K562 (cell line): ENCODE results near the gene KCNH2. TPM values are rescaled to one million over a fixed set of nuclear protein-coding genes. Genes with fewer than 3 reads are reported as not detected.
A peak's percentile ranks its signal among the peaks of the same experiment; 100 is the strongest.

ENCODE experiments used
- ATF6 ChIP-seq: sonication (generic); formaldehyde crosslinking; IDR thresholded peaks from 2 replicates; pipeline ENCODE4 v1.4.0; 2020; ENCODE audit warnings: mild to moderate bottlenecking, missing genetic modification reagents
- BDP1 ChIP-seq: IDR thresholded peaks from 3 replicates; pipeline ENCODE4 v1.6.1; 2011; ENCODE audit not compliant: insufficient read length, insufficient read depth
- CCAR2 ChIP-seq: fragments of 200-400 bp; formaldehyde crosslinking; IDR thresholded peaks from 2 replicates; pipeline ENCODE4 v1.6.1; 2017; ENCODE audit warnings: mild to moderate bottlenecking, low read depth, low read length
- CREBBP ChIP-seq: IDR thresholded peaks from one replicate; pipeline ENCODE4 v1.6.1; 2012; ENCODE audit warnings: low read depth, mild to moderate bottlenecking, control low read depth, inconsistent platforms, low read length
- CSDE1 ChIP-seq, 2 experiments: fragments of 450-650 bp; IDR thresholded peaks; 2 replicates each; pipeline ENCODE4 v1.6.1; 2016; ENCODE audit warnings: mild to moderate bottlenecking in 1 of 2
- E2F3 ChIP-seq: fragments of 250-450 bp; sonication (Bioruptor Pico); IDR thresholded peaks from 2 replicates; pipeline ENCODE4 v1.4.0; 2020; ENCODE audit warnings: mild to moderate bottlenecking
- ETS2 ChIP-seq: IDR thresholded peaks from 2 replicates; pipeline ENCODE4 v1.6.1; 2016; ENCODE audit warnings: borderline replicate concordance, missing genetic modification characterization, mild to moderate bottlenecking, moderate library complexity, missing compliant biosample characterization; ENCODE audit not compliant: poor library complexity, severe bottlenecking
- ETV6 ChIP-seq, 3 experiments: fragments of 150-350 bp in 1 of 3; sonication (generic) in 1 of 3; formaldehyde crosslinking in 1 of 3; IDR thresholded peaks; 2 replicates each; pipeline versions ENCODE4 v1.6.1 to v1.8.0; 2014 to 2022; ENCODE audit warnings: borderline replicate concordance in 2 of 3, low read depth in 2 of 3, antibody characterized with exemption in 1 of 3, low read length in 1 of 3, mild to moderate bottlenecking in 1 of 3, missing genetic modification reagents in 1 of 3
- KDM1A ChIP-seq, 2 experiments: fragments of 450-650 bp; IDR thresholded peaks; 2 replicates each; pipeline ENCODE4 v1.6.1; 2016; ENCODE audit warnings: mild to moderate bottlenecking in 2 of 2
- MYBL2 ChIP-seq, 2 experiments: fragments of 450-650 bp in 1 of 2; sonication (generic) in 1 of 2; formaldehyde crosslinking in 1 of 2; IDR thresholded peaks; 2 replicates each; pipeline versions ENCODE4 v1.6.1 to v1.8.1; 2017 to 2022; ENCODE audit warnings: borderline replicate concordance in 1 of 2, inconsistent platforms in 1 of 2, low read depth in 1 of 2, mild to moderate bottlenecking in 1 of 2, missing genetic modification reagents in 1 of 2, moderate library complexity in 1 of 2
- PML ChIP-seq: IDR thresholded peaks from 2 replicates; pipeline ENCODE4 v1.6.1; 2012; ENCODE audit warnings: low read length, inconsistent platforms
- PURB ChIP-seq: sonication (generic); formaldehyde crosslinking; IDR thresholded peaks from 2 replicates; pipeline ENCODE4 v1.9.0; 2021; ENCODE audit warnings: low read depth, mild to moderate bottlenecking, missing genetic modification reagents
- RNF2 ChIP-seq: sonication (generic); IDR thresholded peaks from 2 replicates; pipeline ENCODE4 v1.6.1; 2016
- SMARCA5 ChIP-seq: fragments of 450-650 bp; IDR thresholded peaks from 2 replicates; pipeline ENCODE4 v1.6.1; 2016
- TAF7 ChIP-seq: fragments of 450-650 bp; IDR thresholded peaks from 2 replicates; pipeline ENCODE4 v1.6.1; 2016; ENCODE audit warnings: missing genetic modification characterization, missing compliant biosample characterization
- TEAD4 ChIP-seq, 2 experiments: sonication (generic) in 1 of 2; formaldehyde crosslinking in 1 of 2; IDR thresholded peaks; 2 replicates each; pipeline versions ENCODE4 v1.6.1 to v1.8.0; 2012 to 2022; ENCODE audit warnings: borderline replicate concordance in 1 of 2, inconsistent platforms in 1 of 2, low read length in 1 of 2, mild to moderate bottlenecking in 1 of 2, missing genetic modification reagents in 1 of 2
- TFAP4 ChIP-seq: sonication (generic); formaldehyde crosslinking; IDR thresholded peaks from 2 replicates; pipeline ENCODE4 v1.8.0; 2022; ENCODE audit warnings: missing genetic modification reagents, mild to moderate bottlenecking, moderate library complexity, borderline replicate concordance
- ZBTB11 ChIP-seq, 3 experiments: fragments of 200-800 bp in 1 of 3; fragments of 250-450 bp in 1 of 3; fragments of 450-650 bp in 1 of 3; sonication (Bioruptor Pico) in 1 of 3; sonication (Bioruptor generic) in 1 of 3; formaldehyde crosslinking in 1 of 3; IDR thresholded peaks; 2 replicates each; pipeline versions ENCODE4 v1.6.1 to v1.8.0; 2016 to 2022; ENCODE audit warnings: mild to moderate bottlenecking in 2 of 3, missing genetic modification characterization in 2 of 3, missing compliant biosample characterization in 1 of 3, moderate library complexity in 1 of 3
- polyA plus RNA-seq, 8 experiments: library from polyadenylated mRNA; depleted of rRNA in 4 of 8; stranded (reverse) in 5 of 8; unstranded in 3 of 8; fragments of >200 nt; fragmentation: Nextera tagmentation in 2 of 8; fragmentation: Illumina TruSeq in 1 of 8; extraction: Ambion mirVana in 2 of 8; extraction: Trizol in 1 of 8; gene quantifications; 2 replicates each; pipeline versions ENCODE4 v1.2.1 to v1.2.3, GENCODE V29; 2011 to 2014; ENCODE audit warnings: inconsistent platforms in 1 of 8, missing spikeins in 1 of 8
- total RNA-seq, 7 experiments: library from RNA; depleted of rRNA in 6 of 7; stranded (reverse); fragments of >200 nt in 6 of 7; fragmentation: Illumina TruSeq in 2 of 7; extraction: Trizol in 2 of 7; gene quantifications; 2 replicates each; pipeline versions ENCODE4 v1.2.1 to v1.2.3, GENCODE V29; 2011 to 2021; ENCODE audit warnings: low replicate concordance in 1 of 7

The KCNH2 gene
- total and polyA plus RNA-seq, 9 of the 15 experiments (the other 6 are each of a cell fraction or from before 2014, with no cell fraction given) = 18.1 to 368 (median 218) TPM

- peak in 2 of 3 experiments; percentile 12 to 84; a peak in 3 of 6 replicates for TF ChIP-seq ZBTB11 (CRISPR knock-in tag; IDR thresholded peaks at IDR 0.05)
- no peak for TF ChIP-seq BDP1
- no peak for TF ChIP-seq CREBBP
- TF ChIP-seq KDM1A (IDR thresholded peaks at IDR 0.05) = peak; percentile 100
- TF ChIP-seq SMARCA5 = no peak
- TF ChIP-seq ETV6 (IDR thresholded peaks at IDR 0.05; ENCODE audit: borderline replicate concordance in 1 of 2, low read depth in 2 of 2, low read length in 1 of 2) = peak in 1 of 2 experiments; percentile 67; a peak in 2 of 4 replicates
- no peak for TF ChIP-seq ETV6 (CRISPR knock-in tag; IDR thresholded peaks at IDR 0.05; ENCODE audit: borderline replicate concordance)
- peak; percentile 98 for TF ChIP-seq RNF2
- TF ChIP-seq TEAD4 (IDR thresholded peaks at IDR 0.05; ENCODE audit: low read length) = peak; percentile 90
- TF ChIP-seq TEAD4 (CRISPR knock-in tag; IDR thresholded peaks at IDR 0.05; ENCODE audit: borderline replicate concordance) = no peak
- no peak for TF ChIP-seq PURB
- TF ChIP-seq CSDE1 (IDR thresholded peaks at IDR 0.05) = no peak
- peak; percentile 97 for TF ChIP-seq TFAP4 (CRISPR knock-in tag)
- TF ChIP-seq E2F3 (CRISPR knock-in tag) = peak; percentile 81; the same call in 1 of the 2 replicates
- no peak for TF ChIP-seq MYBL2 (IDR thresholded peaks at IDR 0.05; ENCODE audit: low read depth)
- TF ChIP-seq MYBL2 (CRISPR knock-in tag; IDR thresholded peaks at IDR 0.05; ENCODE audit: borderline replicate concordance) = no peak
- TF ChIP-seq PML = peak; percentile 74; the same call in 1 of the 2 replicates
- no peak for TF ChIP-seq CCAR2
- no peak for TF ChIP-seq ETS2 (tag)
- no peak; the same call in none of the 2 replicates for TF ChIP-seq ATF6
- TF ChIP-seq TAF7 (tag) = peak; percentile 21; the same call in 1 of the 2 replicates
These were observed 16.2 kb upstream of the KCNH2 start (continued) for GRCh38 chr7:150994141-150994837.
